ENCODE results near the gene TBX1.

The TBX1 gene

GRCh38 chr22:19738664-19739447, 21.7 kb upstream of the TBX1 start:
- no peak for DNase-seq (ENCODE audit: low spot score)

GRCh38 chr22:19739448-19739895, 21.1 kb upstream of the TBX1 start:
- no peak for DNase-seq (ENCODE audit: low spot score)

GRCh38 chr22:19739911-19740449, 20.6 kb upstream of the TBX1 start:
- no peak for DNase-seq (ENCODE audit: low spot score)

GRCh38 chr22:19740586-19740985, 20.0 kb upstream of the TBX1 start:
- DNase-seq (ENCODE audit: low spot score) = no peak

GRCh38 chr22:19741053-19741452, 19.5 kb upstream of the TBX1 start:
- DNase-seq (ENCODE audit: low spot score) = no peak

- DNase-seq (ENCODE audit: low spot score) = no peak
Observed at GRCh38 chr22:19742160-19743066, 18.2 kb upstream of the TBX1 start.

GRCh38 chr22:19743081-19743480, 17.5 kb upstream of the TBX1 start:
- DNase-seq (ENCODE audit: low spot score) = no peak

- DNase-seq (ENCODE audit: low spot score) = no peak
Observed at GRCh38 chr22:19743651-19744050, 16.9 kb upstream of the TBX1 start.

- no peak for DNase-seq (ENCODE audit: low spot score)
Observed at GRCh38 chr22:19744350-19745006, 16.1 kb upstream of the TBX1 start.

GRCh38 chr22:19745155-19746101, 15.2 kb upstream of the TBX1 start:
- no peak for DNase-seq (ENCODE audit: low spot score)

GRCh38 chr22:19746726-19747125, 13.9 kb upstream of the TBX1 start:
- DNase-seq (ENCODE audit: low spot score) = no peak

GRCh38 chr22:19747551-19747950, 13.0 kb upstream of the TBX1 start:
- DNase-seq (ENCODE audit: low spot score) = no peak

- DNase-seq (ENCODE audit: low spot score) = no peak
Observed at GRCh38 chr22:19748139-19748538, 12.4 kb upstream of the TBX1 start.

GRCh38 chr22:19748991-19749664, 11.4 kb upstream of the TBX1 start:
- DNase-seq (ENCODE audit: low spot score) = no peak

GRCh38 chr22:19749876-19750275, 10.7 kb upstream of the TBX1 start:
- no peak for DNase-seq (ENCODE audit: low spot score)

- no peak for DNase-seq (ENCODE audit: low spot score)
Observed at GRCh38 chr22:19750507-19751490, 9.8 kb upstream of the TBX1 start.

- DNase-seq (ENCODE audit: low spot score) = no peak
Observed at GRCh38 chr22:19751497-19752245, 8.9 kb upstream of the TBX1 start.

- DNase-seq (ENCODE audit: low spot score) = no peak
Observed at GRCh38 chr22:19753090-19753842, 7.3 kb upstream of the TBX1 start.
